ENCODE data around the gene MSMP. TPM values are rescaled to one million over a fixed set of nuclear protein-coding genes. Genes with fewer than 3 reads are reported as not detected.

The MSMP gene
- total RNA-seq: not detected

- no peak for DNase-seq (ENCODE audit: low spot score)
These were observed at the start of gene MSMP for GRCh38 chr9:35754264-35754663. Gene MSMP (minus strand): TSS chr9:35754276. CDS start chr9:35754129, 147 bp downstream.

GRCh38 chr9:35801328-35802128 lies 47.5 kb upstream of the MSMP start:
- H3K4me3 Mint-ChIP-seq: no peak overlapping the region
- H3K27ac Mint-ChIP-seq: peak overlapping the region in 1 of 2 donors; percentile 14
- no peaks in the 10 kb centered on the region for H3K9me3 Mint-ChIP-seq
- H3K4me1 Mint-ChIP-seq (ENCODE audit: low read depth in 2 of 2): peaks cover 9 to 13% of the 10 kb centered on the region in 2 donors
- no peaks in the 10 kb centered on the region for H3K27me3 Mint-ChIP-seq
- DNase-seq (ENCODE audit: low spot score) (no peak), ATAC-seq (no peak)
- H3K36me3 Mint-ChIP-seq: no peaks in the 10 kb centered on the region

More at GRCh38 chr9:35754264-35754663, at the start of gene MSMP:
- H3K9me3 Mint-ChIP-seq: no peaks in the 10 kb centered on the region
- no peak within 1 kb of the TSS for H3K4me3 Mint-ChIP-seq
- no peak within 1 kb of the TSS for H3K27ac Mint-ChIP-seq
- no peak for ATAC-seq
- H3K27me3 Mint-ChIP-seq: no peaks in the 10 kb centered on the region
- H3K36me3 Mint-ChIP-seq: peaks cover 7% of the 10 kb centered on the region
- H3K4me1 Mint-ChIP-seq (ENCODE audit: low read depth in 2 of 2): peaks cover 29 to 41% of the 10 kb centered on the region in 2 donors

- no peak for ATAC-seq
- H3K4me1 Mint-ChIP-seq (ENCODE audit: low read depth in 2 of 2): peaks cover 8 to 13% of the 10 kb centered on the region in 2 donors
- H3K27ac Mint-ChIP-seq: no peak overlapping the region
- H3K4me3 Mint-ChIP-seq: no peak overlapping the region
- no peak for DNase-seq (ENCODE audit: low spot score)
- no peaks in the 10 kb centered on the region for H3K9me3 Mint-ChIP-seq
- no peaks in the 10 kb centered on the region for H3K36me3 Mint-ChIP-seq
- H3K27me3 Mint-ChIP-seq: no peaks in the 10 kb centered on the region
These were observed 46.5 kb upstream of the MSMP start for GRCh38 chr9:35800530-35800929.

GRCh38 chr9:35798658-35799374 lies 44.7 kb upstream of the MSMP start:
- Mint-ChIP-seq H3K4me1 (ENCODE audit: low read depth in 2 of 2) (peaks cover 16 to 19% of the 10 kb centered on the region in 2 donors), H3K27ac (no peak overlapping the region), H3K9me3 (no peaks in the 10 kb centered on the region), H3K27me3 (no peaks in the 10 kb centered on the region), H3K36me3 (no peaks in the 10 kb centered on the region), H3K4me3 (no peak overlapping the region)
- no peak for DNase-seq (ENCODE audit: low spot score)
- peak; percentile 80 to 84 for ATAC-seq

- H3K4me1 Mint-ChIP-seq (ENCODE audit: low read depth in 2 of 2): peaks cover 16 to 19% of the 10 kb centered on the region in 2 donors
- no peak overlapping the region for H3K4me3 Mint-ChIP-seq
- no peaks in the 10 kb centered on the region for H3K27me3 Mint-ChIP-seq
- no peak for ATAC-seq
- DNase-seq (ENCODE audit: low spot score): no peak
- peak overlapping the region in 1 of 2 donors; percentile 12 for H3K27ac Mint-ChIP-seq
- H3K9me3 Mint-ChIP-seq: no peaks in the 10 kb centered on the region
- H3K36me3 Mint-ChIP-seq: no peaks in the 10 kb centered on the region
These were observed 43.4 kb upstream of the MSMP start for GRCh38 chr9:35797311-35798109.

- Mint-ChIP-seq H3K4me3 (no peak overlapping the region), H3K36me3 (no peaks in the 10 kb centered on the region), H3K27ac (no peak overlapping the region), H3K9me3 (no peaks in the 10 kb centered on the region), H3K27me3 (no peaks in the 10 kb centered on the region), H3K4me1 (ENCODE audit: low read depth in 2 of 2) (peaks cover 16 to 19% of the 10 kb centered on the region in 2 donors)
- DNase-seq (ENCODE audit: low spot score): no peak
- ATAC-seq: no peak
These were observed 41.6 kb upstream of the MSMP start for GRCh38 chr9:35795695-35796094.

GRCh38 chr9:35793461-35793860 lies 39.4 kb upstream of the MSMP start:
- Mint-ChIP-seq H3K9me3 (no peaks in the 10 kb centered on the region), H3K4me1 (ENCODE audit: low read depth in 2 of 2) (peaks cover 17 to 19% of the 10 kb centered on the region in 2 donors), H3K4me3 (no peak overlapping the region), H3K27me3 (no peaks in the 10 kb centered on the region), H3K36me3 (no peaks in the 10 kb centered on the region), H3K27ac (no peak overlapping the region)
- ATAC-seq (no peak), DNase-seq (ENCODE audit: low spot score) (no peak)

- ATAC-seq: no peak
- no peak for DNase-seq (ENCODE audit: low spot score)
- Mint-ChIP-seq H3K9me3 (no peaks in the 10 kb centered on the region), H3K4me3 (no peak overlapping the region), H3K36me3 (no peaks in the 10 kb centered on the region), H3K27me3 (no peaks in the 10 kb centered on the region), H3K4me1 (ENCODE audit: low read depth in 2 of 2) (peaks cover 14 to 17% of the 10 kb centered on the region in 2 donors), H3K27ac (no peak overlapping the region)
These were observed 38.8 kb upstream of the MSMP start for GRCh38 chr9:35792826-35793225.

GRCh38 chr9:35792024-35792813 lies 38.1 kb upstream of the MSMP start:
- no peaks in the 10 kb centered on the region for H3K27me3 Mint-ChIP-seq
- ATAC-seq (no peak), DNase-seq (ENCODE audit: low spot score) (no peak)
- H3K36me3 Mint-ChIP-seq: no peaks in the 10 kb centered on the region
- H3K4me3 Mint-ChIP-seq: no peak overlapping the region
- peaks cover 11 to 17% of the 10 kb centered on the region in 2 donors for H3K4me1 Mint-ChIP-seq (ENCODE audit: low read depth in 2 of 2)
- H3K27ac Mint-ChIP-seq: no peak overlapping the region
- no peaks in the 10 kb centered on the region for H3K9me3 Mint-ChIP-seq

GRCh38 chr9:35791297-35791921 lies 37.3 kb upstream of the MSMP start, which contains the start of gene NPR2:
Gene NPR2 (plus strand): TSS chr9:35791591. CDS start chr9:35792409, 818 bp downstream.
- DNase-seq (ENCODE audit: low spot score) (no peak), ATAC-seq (no peak)
- H3K27me3 Mint-ChIP-seq: no peaks in the 10 kb centered on the region
- no peaks in the 10 kb centered on the region for H3K36me3 Mint-ChIP-seq
- peaks cover 6 to 13% of the 10 kb centered on the region in 2 donors for H3K4me1 Mint-ChIP-seq (ENCODE audit: low read depth in 2 of 2)
- H3K9me3 Mint-ChIP-seq: no peaks in the 10 kb centered on the region
- no peak within 1 kb of the TSS for H3K4me3 Mint-ChIP-seq
- no peak within 1 kb of the TSS for H3K27ac Mint-ChIP-seq

- peak; percentile 78 to 89 for ATAC-seq
- no peak overlapping the region for H3K27ac Mint-ChIP-seq
- H3K4me3 Mint-ChIP-seq: no peak overlapping the region
These were observed 36.6 kb upstream of the MSMP start for GRCh38 chr9:35790385-35791296.

GRCh38 chr9:35790025-35790384 lies 35.9 kb upstream of the MSMP start:
- no peak for DNase-seq (ENCODE audit: low spot score)
- peaks cover 6% of the 10 kb centered on the region for H3K36me3 Mint-ChIP-seq
- no peak overlapping the region for H3K4me3 Mint-ChIP-seq
- H3K27ac Mint-ChIP-seq: no peak overlapping the region
- peaks cover 6 to 10% of the 10 kb centered on the region in 2 donors for H3K4me1 Mint-ChIP-seq (ENCODE audit: low read depth in 2 of 2)
- H3K9me3 Mint-ChIP-seq: no peaks in the 10 kb centered on the region
- ATAC-seq: no peak
- no peaks in the 10 kb centered on the region for H3K27me3 Mint-ChIP-seq

More at GRCh38 chr9:35790385-35791296, 36.6 kb upstream of the MSMP start:
- peaks cover 6 to 13% of the 10 kb centered on the region in 2 donors for H3K4me1 Mint-ChIP-seq (ENCODE audit: low read depth in 2 of 2)
- H3K36me3 Mint-ChIP-seq: peaks cover 5% of the 10 kb centered on the region
- H3K9me3 Mint-ChIP-seq: no peaks in the 10 kb centered on the region
- no peaks in the 10 kb centered on the region for H3K27me3 Mint-ChIP-seq
- peak; percentile 67 for DNase-seq (ENCODE audit: low spot score)

Measured in natural killer cell treated with Interleukin-12 subunit alpha and Interleukin-12 subunit beta and Interleukin-15 and Interleukin-18, amount 100 ng/mL, for 72 hours (primary cell).